ENCODE data around the gene TRIM47. TPM values are rescaled to one million over a fixed set of nuclear protein-coding genes. Genes with fewer than 3 reads are reported as not detected.

Gene TRIM47, protein sequence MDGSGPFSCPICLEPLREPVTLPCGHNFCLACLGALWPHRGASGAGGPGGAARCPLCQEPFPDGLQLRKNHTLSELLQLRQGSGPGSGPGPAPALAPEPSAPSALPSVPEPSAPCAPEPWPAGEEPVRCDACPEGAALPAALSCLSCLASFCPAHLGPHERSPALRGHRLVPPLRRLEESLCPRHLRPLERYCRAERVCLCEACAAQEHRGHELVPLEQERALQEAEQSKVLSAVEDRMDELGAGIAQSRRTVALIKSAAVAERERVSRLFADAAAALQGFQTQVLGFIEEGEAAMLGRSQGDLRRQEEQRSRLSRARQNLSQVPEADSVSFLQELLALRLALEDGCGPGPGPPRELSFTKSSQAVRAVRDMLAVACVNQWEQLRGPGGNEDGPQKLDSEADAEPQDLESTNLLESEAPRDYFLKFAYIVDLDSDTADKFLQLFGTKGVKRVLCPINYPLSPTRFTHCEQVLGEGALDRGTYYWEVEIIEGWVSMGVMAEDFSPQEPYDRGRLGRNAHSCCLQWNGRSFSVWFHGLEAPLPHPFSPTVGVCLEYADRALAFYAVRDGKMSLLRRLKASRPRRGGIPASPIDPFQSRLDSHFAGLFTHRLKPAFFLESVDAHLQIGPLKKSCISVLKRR
- 1.3 TPM for polyA plus RNA-seq (2012; ENCODE audit: missing spikeins)

DNA sequence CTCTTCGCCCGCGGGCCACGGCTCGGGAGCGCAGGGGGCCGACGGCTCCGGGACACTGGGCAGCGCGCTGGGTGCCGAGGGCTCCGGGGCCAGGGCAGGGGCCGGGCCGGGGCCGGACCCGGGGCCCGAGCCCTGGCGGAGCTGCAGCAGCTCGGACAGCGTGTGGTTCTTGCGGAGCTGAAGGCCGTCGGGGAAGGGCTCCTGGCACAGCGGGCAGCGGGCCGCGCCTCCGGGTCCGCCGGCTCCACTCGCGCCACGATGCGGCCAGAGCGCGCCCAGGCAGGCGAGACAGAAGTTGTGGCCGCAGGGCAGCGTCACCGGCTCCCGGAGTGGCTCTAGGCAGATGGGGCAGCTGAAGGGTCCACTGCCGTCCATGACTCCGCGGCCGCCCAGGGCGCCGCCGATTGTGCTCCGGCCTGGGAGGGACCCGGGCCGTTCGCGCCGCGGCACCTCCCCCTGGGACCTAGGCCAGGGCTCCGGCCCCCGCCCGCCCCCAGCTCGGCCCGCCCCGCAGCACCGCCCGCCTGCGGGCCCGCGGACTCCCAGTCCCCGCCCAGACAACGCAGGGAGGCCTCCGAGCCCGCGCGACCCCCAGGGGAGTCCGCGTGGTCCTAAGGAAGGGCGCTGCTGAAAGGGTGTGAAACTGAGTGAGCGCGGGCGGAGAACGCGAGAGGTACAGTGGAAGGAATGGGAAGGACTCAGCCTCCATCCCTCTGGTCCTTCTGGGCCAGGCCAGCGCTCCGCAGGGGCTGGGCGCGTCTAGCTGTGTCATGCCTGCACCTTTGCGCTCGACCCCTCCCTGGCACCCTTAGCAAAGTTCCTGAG is at the start of gene TRIM47:
Gene TRIM47 (minus strand): TSS at position 408 of the 825 bp plus-strand sequence. CDS start 33 bp downstream, at position 375.
- no peak for FAIRE-seq
- TF ChIP-seq TAF1 (IDR thresholded peaks at IDR 0.05; ENCODE audit: borderline replicate concordance, low read depth, low read length) (no peak), POLR2A (IDR thresholded peaks at IDR 0.05; ENCODE audit: low read depth, low read length) (no peak), POLR2AphosphoS5 (IDR thresholded peaks at IDR 0.05; ENCODE audit: low read depth, low read length) (no peak)
- DNase-seq (ENCODE audit: insufficient read length) = no peak

DNA sequence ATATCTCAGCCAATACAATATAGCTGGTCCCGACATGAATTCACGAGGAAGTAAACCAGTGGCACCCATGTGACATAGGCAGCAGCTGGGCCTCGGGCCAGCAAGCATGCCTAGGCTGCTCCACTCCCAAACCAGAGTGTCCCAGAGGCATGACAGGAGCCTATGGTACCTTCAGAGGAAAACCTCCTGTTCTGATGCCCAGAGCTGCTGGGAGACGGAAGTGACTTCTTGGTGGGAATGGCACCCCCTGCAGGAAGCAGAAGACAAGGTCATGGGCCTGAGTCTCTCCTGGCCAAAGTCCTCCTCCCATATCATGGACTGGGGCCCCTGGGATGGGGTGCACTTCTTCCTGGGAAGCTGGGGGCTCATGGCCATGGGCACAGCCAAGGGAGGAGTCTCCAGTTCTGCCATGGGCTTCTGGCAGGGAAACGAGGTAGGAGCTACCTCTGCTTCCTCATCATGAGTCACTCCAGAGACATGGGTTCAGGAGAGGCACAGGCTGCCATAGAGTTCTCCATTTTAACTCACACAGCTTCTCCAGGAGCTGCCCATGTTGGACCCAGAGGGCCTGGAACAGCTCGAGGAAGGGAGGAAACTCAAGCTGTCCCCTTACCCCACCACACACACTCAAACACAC is 49.0 kb upstream of the TRIM47 start:
- peak; percentile 50 for DNase-seq (ENCODE audit: insufficient read length)
- TF ChIP-seq TAF1 (IDR thresholded peaks at IDR 0.05; ENCODE audit: borderline replicate concordance, low read depth, low read length) = no peak
- TF ChIP-seq POLR2A (IDR thresholded peaks at IDR 0.05; ENCODE audit: low read depth, low read length) = no peak
- no peak for TF ChIP-seq POLR2AphosphoS5 (IDR thresholded peaks at IDR 0.05; ENCODE audit: low read depth, low read length)
- FAIRE-seq = peak; percentile 73

DNA sequence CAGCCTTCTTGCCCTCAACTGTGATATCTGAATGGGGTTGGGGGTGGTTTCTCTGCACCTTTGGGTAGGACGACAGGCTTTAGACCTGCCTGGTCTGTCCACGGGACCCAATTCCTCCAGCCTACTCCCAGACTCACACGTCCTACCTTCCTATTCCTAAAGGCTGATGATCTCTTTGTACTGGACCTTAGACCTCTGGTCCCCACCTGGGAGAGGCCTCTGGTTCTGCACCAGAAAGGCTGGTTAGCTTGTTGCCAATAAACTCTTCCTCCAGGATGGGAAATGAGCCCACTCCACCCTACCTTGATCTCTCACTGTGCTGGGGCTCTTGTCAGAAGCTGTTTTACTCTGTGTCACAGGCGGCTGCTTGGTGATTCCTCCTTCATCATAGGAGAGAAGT is 48.1 kb upstream of the TRIM47 start:
- FAIRE-seq = no peak
- DNase-seq (ENCODE audit: insufficient read length) = no peak
- no peak for TF ChIP-seq POLR2A (IDR thresholded peaks at IDR 0.05; ENCODE audit: low read depth, low read length)
- TF ChIP-seq TAF1 (IDR thresholded peaks at IDR 0.05; ENCODE audit: borderline replicate concordance, low read depth, low read length) = no peak
- TF ChIP-seq POLR2AphosphoS5 (IDR thresholded peaks at IDR 0.05; ENCODE audit: low read depth, low read length) = no peak

DNA sequence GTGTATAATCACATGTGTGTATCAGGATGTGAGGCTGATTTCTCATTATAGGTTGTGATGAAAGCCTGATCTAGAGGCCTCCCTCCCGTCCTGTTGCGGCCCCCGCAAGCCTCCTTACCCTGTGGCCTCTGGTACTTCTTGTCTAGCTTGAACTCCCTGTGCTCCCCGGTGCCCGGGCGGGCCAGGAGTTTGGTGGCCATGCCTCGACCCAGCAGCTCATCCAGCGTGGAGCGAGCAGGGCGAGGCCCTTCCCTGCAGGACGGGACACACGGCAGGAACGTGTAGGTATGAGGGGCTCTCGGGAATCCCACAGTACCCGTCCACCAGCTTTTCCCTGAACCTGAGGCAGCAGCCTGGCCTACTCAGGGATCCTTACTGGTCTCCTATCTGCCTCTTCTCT is 47.5 kb upstream of the TRIM47 start:
- no peak for FAIRE-seq
- no peak for TF ChIP-seq POLR2A (IDR thresholded peaks at IDR 0.05; ENCODE audit: low read depth, low read length)
- TF ChIP-seq POLR2AphosphoS5 (IDR thresholded peaks at IDR 0.05; ENCODE audit: low read depth, low read length) = no peak
- TF ChIP-seq TAF1 (IDR thresholded peaks at IDR 0.05; ENCODE audit: borderline replicate concordance, low read depth, low read length) = no peak
- no peak for DNase-seq (ENCODE audit: insufficient read length)

DNA sequence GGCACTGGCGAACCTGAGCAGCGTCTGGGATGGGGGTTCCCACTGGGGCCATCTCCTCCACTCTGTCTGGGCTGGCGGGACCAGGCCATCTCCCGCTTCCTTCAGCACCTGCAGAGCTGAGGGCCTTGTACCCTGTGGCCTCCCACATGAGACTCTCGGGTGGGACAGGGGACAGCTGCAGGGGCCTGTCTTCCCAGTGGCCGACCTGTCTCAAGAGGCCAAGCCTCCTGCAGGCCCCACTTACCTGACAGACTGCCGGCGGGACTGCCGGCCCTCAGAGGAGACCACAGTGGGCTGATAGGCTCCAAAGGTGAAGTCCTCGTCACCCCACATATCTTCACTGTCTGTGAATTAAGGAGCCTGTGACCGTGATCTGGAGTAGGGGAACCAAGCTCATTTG is 46.7 kb upstream of the TRIM47 start:
- FAIRE-seq (no peak), DNase-seq (ENCODE audit: insufficient read length) (no peak)
- TF ChIP-seq POLR2AphosphoS5 (IDR thresholded peaks at IDR 0.05; ENCODE audit: low read depth, low read length) = no peak
- TF ChIP-seq POLR2A (IDR thresholded peaks at IDR 0.05; ENCODE audit: low read depth, low read length) = no peak
- no peak for TF ChIP-seq TAF1 (IDR thresholded peaks at IDR 0.05; ENCODE audit: borderline replicate concordance, low read depth, low read length)

DNA sequence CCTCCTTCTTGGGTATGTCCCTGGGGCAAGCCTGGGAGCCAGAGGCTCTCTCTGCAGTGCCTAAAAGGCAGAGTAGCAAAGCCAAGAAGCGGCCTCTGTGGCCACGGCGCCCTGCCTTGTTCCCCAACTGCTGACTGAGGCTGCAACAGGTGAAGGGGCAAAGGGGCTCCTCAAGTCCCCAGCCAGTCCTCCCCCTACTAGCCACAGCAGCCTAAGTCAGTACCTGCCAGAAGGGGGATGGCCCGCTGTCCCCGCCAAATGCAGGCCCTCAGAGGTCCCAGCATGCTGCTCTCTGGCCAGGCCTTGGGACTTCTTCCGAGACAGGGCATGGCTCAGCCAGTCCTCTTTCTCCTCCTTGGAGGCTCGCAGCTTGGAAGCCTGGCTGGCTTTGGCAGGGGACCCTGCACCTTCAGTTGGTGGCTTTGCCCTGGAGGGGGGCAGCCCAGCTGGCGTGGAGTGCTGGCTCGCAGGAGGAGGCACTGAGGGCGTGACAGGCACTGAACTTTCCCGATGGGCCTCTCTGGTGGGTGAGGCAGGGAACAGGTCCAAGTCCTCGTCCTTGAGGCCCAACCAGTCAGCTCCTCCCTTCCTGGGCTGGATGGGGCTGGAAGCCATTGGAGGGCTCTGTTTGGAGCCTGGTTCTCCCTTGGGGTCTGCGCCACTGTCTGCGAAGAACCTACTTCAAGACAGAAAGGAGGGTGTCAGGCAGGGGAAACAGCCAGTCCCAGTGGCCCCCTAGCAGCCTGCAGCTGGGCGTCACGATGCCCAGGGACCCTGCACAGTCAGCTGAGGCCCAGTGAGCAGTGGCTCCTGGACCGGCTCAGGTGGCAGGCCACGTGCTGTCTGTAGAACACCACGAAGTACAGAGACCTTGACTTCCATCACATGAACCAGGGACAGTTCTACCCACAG is 44.8 kb upstream of the TRIM47 start:
- FAIRE-seq (no peak), DNase-seq (ENCODE audit: insufficient read length) (no peak)
- no peak for TF ChIP-seq TAF1 (IDR thresholded peaks at IDR 0.05; ENCODE audit: borderline replicate concordance, low read depth, low read length)
- TF ChIP-seq POLR2AphosphoS5 (IDR thresholded peaks at IDR 0.05; ENCODE audit: low read depth, low read length) = no peak
- TF ChIP-seq POLR2A (IDR thresholded peaks at IDR 0.05; ENCODE audit: low read depth, low read length) = no peak

DNA sequence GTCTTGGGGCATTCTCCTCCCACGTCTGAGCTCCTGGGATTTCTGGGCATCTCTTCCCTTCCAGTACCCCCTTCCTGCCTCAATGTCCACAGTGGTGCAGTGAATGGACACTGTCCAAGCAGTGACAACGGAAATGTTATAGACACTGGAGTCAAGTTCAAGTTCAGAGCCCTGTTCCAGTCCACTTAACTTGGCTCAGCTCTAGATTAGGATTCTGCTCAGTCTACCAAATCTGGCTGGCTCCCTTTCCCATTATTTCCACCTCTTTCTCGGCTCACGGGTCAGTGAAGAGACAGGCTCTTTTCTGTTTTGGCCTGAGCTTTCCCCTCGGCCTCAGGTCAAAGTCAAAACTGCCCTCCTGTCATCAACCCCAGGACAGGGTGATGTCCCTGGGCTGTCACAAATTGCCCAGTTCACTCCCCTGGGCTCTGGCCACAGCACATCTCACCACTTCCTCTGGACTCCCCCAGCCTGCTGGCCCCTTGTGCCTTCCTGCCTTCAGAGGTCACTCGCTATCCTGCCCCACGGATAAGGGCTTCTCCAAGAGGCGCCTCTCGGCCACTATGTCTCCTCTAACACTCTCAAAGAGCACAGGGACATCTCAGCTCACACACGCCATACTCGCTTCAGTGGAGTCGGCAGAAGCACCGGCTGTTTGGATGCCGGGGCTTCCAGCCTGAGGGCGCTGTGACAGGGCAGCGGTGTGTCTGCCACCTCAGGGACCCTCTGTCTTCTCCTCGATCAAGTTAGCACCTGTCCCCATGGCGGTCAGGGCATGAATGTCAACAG is 44.0 kb upstream of the TRIM47 start:
- FAIRE-seq = no peak
- DNase-seq (ENCODE audit: insufficient read length) = no peak
- TF ChIP-seq TAF1 (IDR thresholded peaks at IDR 0.05; ENCODE audit: borderline replicate concordance, low read depth, low read length) (no peak), POLR2A (IDR thresholded peaks at IDR 0.05; ENCODE audit: low read depth, low read length) (no peak), POLR2AphosphoS5 (IDR thresholded peaks at IDR 0.05; ENCODE audit: low read depth, low read length) (no peak)

DNA sequence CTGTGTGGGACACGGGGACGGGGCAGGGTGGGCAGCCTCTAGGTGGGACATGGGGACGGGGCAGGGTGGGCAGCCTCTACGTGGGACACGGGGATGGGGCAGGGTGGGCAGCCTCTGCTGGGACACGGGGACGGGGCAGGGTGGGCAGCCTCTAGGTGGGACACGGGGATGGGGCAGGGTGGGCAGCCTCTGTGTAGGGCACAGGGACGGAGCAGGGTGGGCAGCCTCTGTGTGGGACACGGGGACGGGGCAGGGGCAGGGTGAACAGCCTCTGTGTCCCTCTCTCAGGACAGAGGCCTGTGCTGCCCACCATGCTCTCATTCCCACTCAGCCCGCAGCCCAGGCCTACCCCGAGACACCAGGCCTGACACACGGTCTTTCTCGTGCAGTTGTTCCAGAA is 43.2 kb upstream of the TRIM47 start:
- TF ChIP-seq POLR2AphosphoS5 (IDR thresholded peaks at IDR 0.05; ENCODE audit: low read depth, low read length) (no peak), POLR2A (IDR thresholded peaks at IDR 0.05; ENCODE audit: low read depth, low read length) (no peak), TAF1 (IDR thresholded peaks at IDR 0.05; ENCODE audit: borderline replicate concordance, low read depth, low read length) (no peak)
- no peak for DNase-seq (ENCODE audit: insufficient read length)
- no peak for FAIRE-seq

DNA sequence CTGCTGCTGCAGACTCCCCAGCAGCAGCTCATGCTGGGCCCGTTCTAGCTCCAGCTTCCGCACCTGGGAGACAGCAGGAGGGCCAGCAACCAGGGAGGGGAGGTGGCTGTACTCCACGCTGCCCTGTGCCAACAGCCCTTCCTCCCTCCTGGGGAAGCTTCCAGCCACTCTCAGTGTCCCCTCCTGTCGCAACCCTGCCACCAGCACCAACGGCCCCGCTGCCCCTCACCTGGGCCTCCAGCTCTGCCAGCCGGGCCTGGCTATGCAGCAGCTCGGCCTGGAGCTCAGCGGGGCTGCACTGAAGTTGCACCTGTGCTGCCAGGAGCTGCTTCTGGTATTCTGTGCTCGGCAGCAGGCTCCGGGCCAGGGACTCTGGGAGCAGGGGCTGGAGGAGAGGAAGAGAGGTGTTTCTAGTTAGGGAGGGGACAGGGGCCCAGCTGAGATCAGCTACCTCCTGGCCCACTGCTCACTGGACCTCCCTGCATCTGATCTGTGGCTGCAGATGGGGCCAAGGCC is 41.7 kb upstream of the TRIM47 start:
- TF ChIP-seq POLR2A (IDR thresholded peaks at IDR 0.05; ENCODE audit: low read depth, low read length) (no peak), POLR2AphosphoS5 (IDR thresholded peaks at IDR 0.05; ENCODE audit: low read depth, low read length) (no peak), TAF1 (IDR thresholded peaks at IDR 0.05; ENCODE audit: borderline replicate concordance, low read depth, low read length) (no peak)
- FAIRE-seq (no peak), DNase-seq (ENCODE audit: insufficient read length) (no peak)
